ENCODE measurements around the gene RECK.
A peak's percentile ranks its signal among the peaks of the same experiment; 100 is the strongest.
"Not testable (repeated sequence)": the region's sequence is repeated elsewhere in the genome, so short reads cannot be mapped to it uniquely, and the experiment has no call there.

Gene RECK

DNA sequence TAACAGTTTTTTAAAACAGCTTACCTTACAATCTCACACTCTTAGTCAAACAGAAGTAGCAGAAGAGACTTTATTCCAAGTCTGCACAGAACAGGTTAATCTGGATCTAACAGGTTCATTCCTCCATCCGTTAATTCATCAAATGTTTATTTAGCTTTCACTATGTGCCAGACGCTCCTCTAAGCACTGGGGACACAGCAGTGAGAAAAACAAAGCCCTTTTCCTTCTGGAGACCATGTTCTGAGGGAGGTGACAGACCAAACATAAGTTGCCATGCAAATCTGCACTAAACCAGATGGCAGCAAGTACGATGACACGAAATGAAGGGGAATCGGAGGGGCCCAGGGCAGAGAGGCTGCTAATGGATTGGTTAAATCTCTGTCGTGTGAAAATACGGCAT lies 82.8 kb downstream of the RECK start:
- DNase-seq: no peak

DNA sequence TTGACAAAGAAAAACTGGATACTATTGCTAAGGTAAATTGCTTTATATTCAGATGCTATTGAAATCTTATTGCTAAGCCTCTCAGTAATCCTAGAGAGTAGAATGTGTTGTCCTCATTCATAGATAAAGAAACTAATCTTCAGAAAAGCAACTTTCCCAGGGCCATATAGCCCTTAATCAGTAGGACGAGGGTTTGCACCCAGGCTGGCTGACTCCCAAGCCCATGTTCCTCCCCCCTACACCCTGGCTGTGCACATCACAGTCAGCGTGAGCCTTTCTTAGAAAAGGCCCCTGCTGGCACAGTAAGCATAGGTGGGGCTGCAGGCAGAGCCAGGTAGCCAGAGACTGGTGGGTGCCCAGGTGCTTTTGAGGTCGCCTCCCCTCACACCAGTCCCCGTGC lies 84.0 kb downstream of the RECK start:
- DNase-seq: no peak

DNA sequence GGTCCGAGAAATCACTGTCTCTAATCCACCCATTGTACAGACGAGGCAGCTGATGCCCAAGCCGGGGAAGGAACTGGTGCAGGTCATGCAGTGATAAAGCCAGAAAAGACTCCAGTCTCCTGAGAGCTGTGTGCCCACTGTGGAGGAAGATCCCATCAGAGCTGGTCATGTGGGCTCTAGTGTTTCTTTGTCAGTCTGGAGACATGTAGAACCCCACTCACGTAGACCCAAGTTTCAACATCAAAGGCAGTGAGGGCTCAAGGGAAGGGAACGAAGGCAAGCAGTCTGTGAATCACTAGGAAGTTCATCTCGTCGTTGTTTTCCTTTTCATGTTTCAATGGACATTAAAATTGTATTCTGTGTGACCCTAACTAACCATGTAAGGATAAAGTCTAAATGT lies 85.3 kb downstream of the RECK start:
- no peak for DNase-seq

DNA sequence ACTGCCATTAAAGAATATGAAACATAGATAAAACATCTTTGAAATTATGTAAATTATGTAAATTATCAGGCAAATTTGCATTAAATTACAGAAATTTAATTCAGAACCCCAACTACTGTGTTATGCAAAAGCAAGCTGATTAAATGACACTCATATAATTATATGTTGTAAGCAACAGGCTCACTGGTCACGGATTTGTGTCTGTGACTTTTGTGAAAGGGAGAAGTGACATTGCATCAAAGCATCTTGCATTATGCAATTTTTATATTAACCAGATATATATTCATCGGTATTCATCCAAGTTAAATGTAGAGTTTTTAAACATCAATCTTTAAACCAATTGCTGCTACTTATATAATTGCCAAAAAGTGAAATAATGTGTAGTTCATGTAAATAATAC lies 86.8 kb downstream of the RECK start:
- no peak for DNase-seq

DNA sequence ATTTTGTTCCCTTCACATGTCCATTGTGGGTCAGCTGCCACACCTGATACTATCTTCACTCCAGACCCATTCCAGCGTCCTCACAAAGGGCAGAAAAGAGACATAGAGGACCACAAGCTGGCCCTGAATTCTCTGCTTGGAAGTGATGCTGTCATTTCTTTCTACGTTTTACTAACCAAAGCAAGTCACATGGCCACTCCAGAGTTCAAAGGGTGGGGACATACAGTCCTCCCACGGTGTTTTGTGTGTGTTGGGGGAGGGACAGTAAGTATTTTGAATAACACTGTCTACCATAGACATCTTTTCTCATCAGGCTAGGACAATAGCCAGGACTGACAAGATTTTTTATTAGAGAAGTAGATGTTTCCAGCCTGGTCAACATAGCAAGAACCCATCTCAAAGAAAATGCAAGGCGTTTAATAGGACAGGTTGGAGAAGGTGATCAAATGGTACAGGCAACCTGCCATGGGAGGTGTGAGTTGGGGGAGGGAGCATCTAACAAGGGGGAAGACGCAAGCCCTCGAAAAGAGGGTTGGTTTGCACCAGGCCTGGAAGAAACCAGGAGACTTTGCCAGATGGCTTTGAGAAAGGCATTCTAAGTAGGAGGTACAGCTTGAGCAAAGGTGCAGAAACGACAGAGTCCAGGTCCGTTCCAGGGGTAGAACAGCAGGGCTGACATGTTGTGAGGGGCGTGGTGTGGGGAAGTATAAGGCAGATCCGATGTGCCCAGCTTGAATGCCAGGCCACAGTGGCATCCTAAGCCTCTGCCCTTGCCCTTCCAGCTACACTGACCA lies 88.5 kb downstream of the RECK start:
- DNase-seq: no peak

DNA sequence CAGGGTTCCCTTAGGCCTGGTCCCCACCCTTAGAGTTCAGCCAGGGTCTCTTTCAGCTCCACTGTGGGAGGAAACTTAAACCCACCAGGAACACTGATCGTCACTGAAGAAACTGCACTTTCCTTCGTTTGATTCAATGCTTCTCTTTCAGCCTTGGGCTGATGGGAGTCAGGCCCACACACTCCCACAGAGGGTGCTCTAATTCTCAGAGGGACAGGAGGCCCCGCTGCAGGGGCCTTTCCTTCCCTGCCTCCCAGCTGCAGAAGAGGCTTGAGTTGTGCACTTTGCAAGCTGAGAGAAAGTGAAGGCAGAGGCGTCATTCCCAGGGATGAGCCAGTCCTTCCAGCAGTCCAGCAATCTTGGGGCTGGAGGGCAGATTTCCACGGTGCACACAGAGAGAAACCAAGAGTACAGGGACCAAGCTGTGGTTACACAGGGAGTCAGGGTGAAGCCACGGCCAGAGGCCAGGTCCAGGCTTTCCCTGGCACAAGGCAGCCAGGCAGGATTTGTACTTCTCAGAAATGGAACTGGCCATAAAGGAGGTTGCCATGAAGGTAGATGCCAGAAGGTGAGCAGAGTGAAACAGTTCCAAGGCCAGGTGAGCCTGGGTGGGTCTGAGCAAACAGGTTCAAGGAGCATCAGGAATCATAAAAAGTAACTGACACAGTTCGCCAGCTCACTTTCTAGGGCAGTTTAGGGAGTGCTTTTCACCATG lies 89.5 kb downstream of the RECK start:
- no peak for DNase-seq

DNA sequence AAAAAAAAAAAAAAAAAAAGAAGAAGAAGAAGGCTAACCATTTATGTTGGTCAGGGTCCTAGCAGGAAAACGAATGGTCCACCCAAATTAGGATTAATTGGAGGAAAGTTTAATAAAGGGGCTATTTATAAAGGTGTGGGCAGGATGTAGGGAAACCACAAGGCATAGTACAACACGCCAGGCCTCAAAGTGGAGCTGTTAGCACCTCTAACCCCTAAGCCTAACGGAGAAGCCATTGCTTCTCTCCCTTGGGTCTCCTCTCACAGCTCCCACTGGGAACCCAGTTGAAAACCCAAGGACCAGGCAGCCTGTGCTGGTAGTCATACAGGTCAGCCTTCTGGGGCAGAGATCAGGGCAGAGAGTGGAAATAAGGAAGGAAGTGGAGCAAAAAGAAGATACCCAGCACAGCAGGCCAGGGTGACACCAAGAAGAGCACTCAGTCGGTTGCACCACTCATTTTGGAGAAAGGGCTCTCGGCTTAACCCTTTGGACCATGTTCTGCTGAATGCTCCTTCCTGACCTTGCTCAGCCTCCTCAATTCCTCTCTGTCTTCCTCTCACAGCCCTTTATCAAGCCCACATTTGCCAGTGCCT lies 91.0 kb downstream of the RECK start:
- DNase-seq: peak; percentile 44

DNA sequence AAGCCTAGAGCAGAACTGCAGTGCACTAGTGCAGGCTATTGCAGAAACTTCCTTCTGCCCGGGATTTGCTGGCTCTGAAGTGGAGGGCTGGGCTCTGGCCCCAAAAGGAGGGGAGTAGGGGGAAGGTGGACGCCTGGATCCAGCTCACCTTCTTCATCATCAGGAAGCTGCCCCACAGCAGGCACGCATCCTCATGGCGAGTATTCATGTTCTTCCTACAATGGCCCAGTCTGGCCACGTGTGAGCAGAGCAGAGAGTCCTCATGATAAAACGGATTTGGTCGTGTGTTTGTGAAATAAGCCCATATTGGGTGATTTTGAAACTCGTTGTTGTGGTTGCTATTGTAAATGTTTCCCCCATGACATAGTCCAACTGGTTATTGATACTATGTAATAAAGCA lies 91.6 kb downstream of the RECK start:
- no peak for DNase-seq

DNA sequence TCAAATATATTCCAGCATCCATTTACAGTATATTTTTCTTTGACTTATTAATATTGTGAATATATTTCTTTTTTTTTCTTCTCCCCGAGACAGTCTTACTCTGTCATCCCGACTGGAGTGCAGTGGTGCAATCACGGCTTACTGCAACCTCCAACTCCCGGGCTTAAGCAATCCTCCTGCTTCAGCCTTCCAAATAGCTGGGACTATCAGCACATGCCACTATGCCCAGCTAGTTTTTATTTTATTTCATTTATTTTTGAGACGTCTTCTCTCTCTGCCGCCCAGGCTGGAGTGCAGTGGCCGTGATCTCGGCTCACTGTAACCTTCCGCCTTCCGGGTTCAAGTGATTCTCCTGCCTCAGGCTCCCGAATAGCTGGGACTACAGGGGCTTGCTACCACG lies 92.4 kb downstream of the RECK start:
- DNase-seq: no peak

DNA sequence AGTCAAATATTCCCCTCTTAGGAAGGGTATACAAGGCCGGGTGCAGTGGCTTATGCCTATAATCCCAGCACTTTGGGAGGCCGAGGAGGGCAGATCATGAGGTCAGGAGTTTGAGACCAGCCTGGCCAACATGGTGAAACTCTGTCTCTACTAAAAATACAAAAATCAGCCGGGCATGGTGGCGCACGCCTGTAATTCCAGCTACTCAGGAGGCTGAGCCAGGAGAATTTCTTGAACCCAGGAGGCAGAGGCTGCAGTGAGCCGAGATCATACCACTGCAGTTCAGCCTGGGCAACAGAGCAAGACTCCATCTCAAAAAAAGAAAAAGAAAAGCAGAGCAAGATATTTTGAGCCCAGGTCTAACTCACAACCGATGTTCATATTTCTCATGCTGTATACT lies 95.0 kb downstream of the RECK start:
- not testable (repeated sequence) for DNase-seq

DNA sequence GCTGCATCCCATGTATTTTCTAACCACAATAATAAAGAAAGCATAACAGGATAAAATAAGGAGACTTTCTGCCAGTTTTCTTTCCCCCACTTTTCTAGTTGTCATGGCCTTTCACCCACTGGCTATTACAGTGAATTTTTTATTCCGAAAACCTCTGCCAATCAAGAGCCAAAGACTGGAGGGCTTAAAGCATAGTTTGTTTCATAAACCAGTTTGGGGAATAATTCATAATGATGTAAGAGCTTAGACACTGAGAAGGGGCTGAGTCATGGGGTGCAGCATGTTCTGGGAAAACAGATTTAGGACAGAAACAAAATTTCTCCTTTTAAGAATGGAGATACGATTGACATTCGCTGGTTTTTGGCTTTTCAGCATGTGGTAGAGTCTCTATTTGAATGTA lies 95.4 kb downstream of the RECK start:
- no peak for DNase-seq

DNA sequence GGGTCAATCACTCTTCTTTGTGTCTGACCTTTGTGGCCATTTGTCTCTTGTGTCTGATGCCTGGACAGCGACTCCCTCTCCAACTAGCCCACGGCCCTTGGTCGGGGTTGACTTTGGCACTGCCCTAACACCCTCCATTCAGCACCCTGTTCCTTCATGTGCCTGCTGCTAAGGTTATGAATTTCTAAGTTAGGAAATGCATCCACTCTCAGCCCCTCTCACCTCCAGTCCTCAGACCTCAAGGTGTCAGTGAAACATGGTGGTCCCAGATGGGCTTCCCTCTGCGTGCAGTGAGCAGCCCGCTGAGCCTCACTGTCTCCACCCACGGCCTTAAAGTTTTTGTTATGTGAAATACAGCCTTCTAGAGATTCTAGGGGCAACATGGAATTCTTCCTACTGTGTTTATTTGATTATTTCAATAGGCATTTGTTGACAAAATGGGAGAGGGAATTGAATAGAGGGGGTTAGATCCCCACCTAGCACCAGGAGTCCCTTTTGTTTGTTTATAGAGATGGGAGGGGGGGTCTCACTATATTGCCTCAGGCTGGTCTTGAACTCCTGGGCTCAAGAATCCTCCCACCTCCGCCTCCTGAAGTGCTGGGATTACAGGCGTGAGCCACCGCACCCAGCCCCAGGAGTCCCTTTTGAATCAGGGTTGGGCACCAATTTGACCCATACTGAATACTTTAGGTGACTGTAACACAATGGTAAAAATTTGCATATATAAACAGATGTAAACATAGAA lies 98.2 kb downstream of the RECK start:
- no peak for DNase-seq

DNA sequence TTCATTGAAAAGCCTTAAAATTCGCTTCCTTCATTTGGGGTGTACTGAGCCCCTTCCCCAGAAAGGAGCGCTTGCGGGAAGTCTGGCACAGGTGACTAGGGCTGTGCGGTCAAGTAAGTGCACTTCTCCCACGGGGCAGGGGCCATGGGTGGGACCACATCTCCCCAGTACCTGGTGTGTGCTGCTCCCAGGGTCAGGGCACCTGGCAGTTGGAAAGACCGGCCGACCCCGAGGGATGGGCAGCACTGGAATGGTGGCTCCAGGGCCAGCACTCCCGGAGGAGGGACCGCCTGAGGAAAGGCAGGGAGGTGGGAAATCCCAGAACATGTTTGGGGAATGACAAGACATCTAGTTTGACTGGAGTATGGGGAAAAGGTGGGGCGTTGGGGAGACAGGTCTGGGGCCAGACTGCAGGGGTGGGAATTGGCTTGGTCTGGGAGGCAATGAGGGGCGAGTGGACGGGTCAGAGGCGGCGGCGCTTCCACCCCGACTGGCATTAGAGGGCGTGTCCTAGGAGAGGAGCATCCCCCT lies 99.1 kb downstream of the RECK start:
- DNase-seq: no peak

DNA sequence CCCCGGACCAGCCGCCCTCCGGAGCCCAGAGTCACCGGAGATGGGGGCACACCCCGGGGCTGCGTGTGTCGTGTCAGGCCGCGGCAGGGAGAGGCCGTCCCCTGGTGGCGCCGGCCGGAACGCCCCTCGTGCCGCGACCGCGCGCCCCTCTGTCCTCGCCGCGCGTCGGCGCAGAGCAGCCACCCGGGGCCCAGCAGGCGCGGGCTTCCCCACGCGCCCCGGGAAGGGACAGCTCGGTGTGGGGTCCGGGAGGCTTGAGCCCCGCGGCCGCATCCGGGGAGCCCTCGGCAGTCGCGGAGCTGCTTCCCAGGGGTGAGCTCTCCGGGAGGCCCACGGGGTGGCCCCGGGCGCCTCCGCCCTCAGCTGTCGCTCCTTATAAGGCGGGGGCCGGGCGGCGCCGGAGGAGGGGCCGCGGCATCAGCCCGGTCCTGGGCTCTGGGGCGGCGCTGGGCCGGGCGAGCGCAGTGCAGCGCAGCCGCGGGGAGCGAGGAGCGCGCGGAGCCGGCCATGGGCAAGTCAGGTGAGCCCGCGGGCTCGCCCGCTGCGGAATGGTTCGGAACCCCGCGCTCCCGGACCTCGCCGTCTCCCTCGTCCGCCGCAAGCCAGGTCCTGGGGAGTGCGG lies 99.7 kb downstream of the RECK start, which contains the start of gene GLIPR2:
Gene GLIPR2 (plus strand): TSS at position 462 of the 622 bp plus-strand sequence. CDS start 46 bp downstream, at position 508.
- peak; percentile 80 for DNase-seq

DNA sequence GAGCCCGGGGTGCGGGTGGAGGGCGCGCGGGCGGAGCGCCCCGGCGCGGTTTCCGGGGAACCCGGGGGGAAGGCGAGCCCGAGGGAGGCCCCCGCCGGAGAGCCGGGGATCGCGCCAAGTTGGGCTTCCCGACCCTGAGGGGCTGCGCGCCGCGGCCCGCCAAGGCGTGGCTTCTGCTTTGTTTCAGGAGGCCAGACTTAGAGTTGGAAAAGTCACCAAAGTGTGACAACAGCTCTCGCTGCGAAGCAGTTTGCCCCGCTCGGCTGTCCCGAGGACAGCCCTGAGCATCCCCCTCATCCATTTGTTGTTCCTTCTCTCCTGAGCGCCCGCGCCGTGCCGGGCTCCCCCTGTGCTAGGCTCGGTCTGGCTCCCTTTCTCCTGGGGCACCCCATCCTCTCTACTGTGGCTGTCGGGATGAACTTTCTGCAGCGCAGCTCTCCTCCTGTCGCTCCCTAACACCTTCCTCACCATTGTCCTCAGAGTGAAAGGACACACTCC lies 100.2 kb downstream of the RECK start:
- no peak for DNase-seq

DNA sequence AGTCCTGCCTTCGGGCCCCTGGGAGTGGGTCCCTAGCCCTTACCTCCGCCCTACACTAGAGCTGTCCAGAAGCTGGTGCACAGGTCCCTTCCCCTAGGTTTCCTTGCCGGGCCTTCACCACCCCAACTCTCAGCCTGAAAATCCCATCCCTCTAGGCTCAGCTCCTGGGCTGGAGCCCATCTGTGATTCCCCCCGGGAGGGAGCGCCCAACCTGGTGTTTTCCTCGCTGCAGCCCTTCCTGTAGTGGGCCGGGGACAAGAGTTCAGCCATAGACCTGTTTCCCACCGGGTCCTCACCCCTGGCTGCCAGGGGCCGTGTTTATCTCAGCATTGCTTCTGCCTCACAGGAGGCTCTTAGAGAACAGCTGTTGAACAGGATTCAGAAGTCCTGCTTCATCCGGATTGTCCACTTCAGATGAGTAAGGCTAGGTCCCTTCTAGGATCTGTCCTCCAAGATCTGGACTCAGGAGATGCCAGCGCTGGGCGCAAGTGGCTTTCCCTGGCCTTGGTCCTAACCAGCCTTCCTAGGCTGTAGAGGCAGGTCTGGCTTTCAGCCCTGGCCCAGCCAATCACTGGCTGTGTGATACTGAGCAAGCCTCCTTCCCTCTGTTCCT lies 100.8 kb downstream of the RECK start:
- no peak for DNase-seq

DNA sequence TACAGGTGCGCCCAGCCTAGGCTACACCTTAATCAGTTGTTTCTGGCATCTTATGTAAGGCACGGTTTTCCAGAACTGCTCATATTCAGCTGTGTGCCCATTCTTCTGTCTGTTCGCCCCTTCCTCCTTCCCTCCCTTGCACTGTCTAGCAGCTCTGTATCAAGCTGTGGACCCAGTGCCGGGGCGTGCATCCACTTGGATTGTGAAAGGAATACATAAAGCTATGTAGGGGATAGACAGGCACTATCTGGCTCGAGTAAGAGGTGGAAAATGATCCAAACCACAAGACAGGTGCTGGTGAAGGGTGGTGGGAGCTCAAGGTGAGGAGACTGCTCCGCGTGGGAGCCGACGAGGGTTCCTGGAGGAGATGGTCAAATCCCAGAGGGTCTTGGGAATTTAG lies 101.8 kb downstream of the RECK start:
- DNase-seq: no peak

DNA sequence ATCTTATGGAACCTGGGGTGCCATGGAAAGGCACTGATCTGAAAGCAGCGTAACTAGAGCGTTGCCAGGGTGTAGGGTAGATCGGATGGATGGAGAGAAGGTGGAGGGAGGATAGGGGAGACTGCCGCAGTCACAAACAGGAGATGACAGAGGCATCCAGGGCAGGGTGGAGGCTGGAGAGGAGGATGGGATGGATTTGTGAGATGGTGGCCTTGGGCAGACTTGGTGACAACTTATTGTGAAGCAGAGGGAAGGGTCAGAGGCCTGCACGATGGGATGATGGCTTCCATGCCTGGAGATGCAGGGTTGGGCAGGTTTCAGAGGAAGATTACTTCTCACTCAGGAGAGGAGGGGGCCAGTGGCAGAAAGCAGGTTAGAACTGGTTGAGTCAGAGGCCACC lies 102.2 kb downstream of the RECK start:
- no peak for DNase-seq

DNA sequence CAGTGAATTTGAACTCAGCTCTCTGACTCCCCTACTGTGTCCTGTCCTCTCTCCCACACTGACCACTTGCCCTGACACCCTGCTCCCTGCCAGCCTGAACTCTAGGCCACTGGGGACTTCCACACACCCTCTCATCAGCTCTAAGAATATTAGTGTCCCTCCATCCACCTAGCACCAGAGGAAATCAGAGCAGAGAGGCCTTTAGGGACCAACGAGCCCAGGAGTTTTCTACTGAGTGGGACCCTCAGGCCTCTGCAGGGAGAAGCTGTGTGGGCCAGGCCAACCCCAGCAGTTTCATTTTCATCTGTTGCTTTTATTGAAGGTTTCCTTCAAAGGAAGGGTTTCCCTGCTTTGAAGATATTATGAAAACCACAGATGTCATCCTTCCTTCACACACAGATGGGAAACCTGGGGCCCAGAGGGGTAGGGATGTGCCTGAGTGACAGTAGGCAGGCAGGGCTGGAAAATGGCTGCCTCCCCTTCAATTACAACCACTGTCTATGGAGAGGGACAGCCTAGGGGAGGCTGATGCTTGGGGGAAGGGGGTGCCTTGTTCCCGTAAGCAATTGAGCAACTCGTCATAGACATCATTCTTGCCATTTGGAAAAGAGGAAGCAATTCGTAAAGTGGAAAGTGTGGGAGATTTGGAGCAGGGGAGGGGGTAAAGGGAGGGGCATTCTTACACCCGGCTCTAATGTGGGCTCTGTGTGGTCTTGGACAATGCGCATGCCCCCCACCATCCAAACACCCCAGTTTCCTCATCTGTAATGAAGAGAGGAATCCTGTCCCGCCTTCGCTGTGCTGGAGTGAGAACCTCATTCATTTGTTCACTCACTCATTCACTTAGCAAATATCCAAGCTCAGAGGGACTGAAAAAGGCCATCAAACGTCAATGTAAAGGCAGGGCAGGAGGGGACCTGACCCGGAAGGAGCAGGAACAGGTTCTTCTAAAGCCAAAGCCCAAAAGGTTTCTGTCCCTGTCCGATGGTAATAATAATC lies 103.7 kb downstream of the RECK start:
- DNase-seq: peak; percentile 46

DNA sequence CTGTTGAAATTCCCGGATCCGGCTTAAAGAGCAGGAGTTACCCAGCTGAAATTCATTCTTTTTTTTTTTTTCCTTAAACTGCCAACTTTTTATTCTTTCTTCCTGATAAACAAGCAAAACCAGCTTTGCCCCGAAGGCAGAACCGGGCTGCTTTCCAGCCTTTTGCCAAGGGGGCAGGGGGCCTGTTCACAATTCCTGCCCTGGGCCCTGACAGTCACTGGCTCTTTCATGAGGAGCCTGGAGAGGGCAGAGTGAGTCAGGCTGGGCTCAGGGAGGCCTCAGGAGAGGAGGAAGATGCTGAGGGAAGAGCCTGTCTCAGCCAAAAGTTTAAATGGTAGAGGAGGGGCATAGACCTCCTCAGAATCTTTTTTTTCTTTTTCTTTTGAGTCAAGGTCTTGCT lies 104.6 kb downstream of the RECK start:
- no peak for DNase-seq

DNA sequence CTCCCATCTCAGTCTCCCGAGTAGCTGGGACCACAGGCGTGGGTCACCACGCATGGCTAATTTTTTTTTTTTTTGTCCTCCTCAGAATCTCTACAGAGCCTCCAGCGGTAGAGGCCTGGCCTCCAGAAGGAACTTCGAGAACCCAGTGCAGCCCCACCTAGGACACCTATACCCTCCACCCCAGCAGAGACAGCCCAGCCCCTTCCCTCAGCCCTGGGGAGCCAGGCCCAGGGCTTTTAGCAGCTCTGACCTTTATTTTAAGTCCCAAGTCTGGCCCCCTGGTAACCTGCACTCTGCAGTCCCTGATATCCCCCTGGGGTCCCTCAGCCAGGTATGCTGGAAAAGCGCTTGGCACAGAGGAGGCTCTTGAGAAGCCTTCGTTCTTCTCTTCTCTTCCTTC lies 105.0 kb downstream of the RECK start:
- no peak for DNase-seq

All from CD4-positive, alpha-beta T cell treated with Interleukin-15 for 1 hour (primary cell).